K562 (cell line): Measurements from ENCODE around the gene BCL2L12. TPM values are rescaled to one million over a fixed set of nuclear protein-coding genes. Genes with fewer than 3 reads are reported as not detected.

Source experiments
- ATF1 ChIP-seq, 2 experiments: fragments of 450-650 bp in 1 of 2; IDR thresholded peaks; 2 replicates each; pipeline ENCODE4 v1.6.1; 2016; ENCODE audit warnings: missing compliant biosample characterization in 1 of 2, missing genetic modification characterization in 1 of 2
- CHAMP1 ChIP-seq: fragments of 450-650 bp; IDR thresholded peaks from 2 replicates; pipeline ENCODE4 v1.6.1; 2016; ENCODE audit warnings: mild to moderate bottlenecking
- DLX4 ChIP-seq: fragments of 250-450 bp; sonication (Bioruptor Pico); IDR thresholded peaks from 2 replicates; pipeline ENCODE4 v1.6.1; 2021; ENCODE audit warnings: mild to moderate bottlenecking
- DNMT1 ChIP-seq: fragments of 450-650 bp; IDR thresholded peaks from 2 replicates; pipeline ENCODE4 v1.6.1; 2016; ENCODE audit warnings: antibody characterized with exemption, mild to moderate bottlenecking
- EGR1 ChIP-seq: fragments of 450-650 bp; conservative IDR thresholded peaks from 2 replicates; pipeline ENCODE4 v1.6.1; 2017; ENCODE audit warnings: mild to moderate bottlenecking
- ELF1 ChIP-seq: fragments of 200-800 bp; sonication (Bioruptor generic); IDR thresholded peaks from 2 replicates; pipeline ENCODE4 v1.6.1; 2016; ENCODE audit warnings: missing genetic modification characterization, missing compliant biosample characterization
- GABPB1 ChIP-seq: sonication (generic); formaldehyde crosslinking; IDR thresholded peaks from 2 replicates; pipeline ENCODE4 v1.8.0; 2022; ENCODE audit warnings: mild to moderate bottlenecking, missing genetic modification reagents
- HINFP ChIP-seq: fragments of 450-650 bp; conservative IDR thresholded peaks from 2 replicates; pipeline ENCODE4 v1.6.1; 2016; ENCODE audit warnings: missing genetic modification characterization, low read depth, mild to moderate bottlenecking, control low read depth, missing compliant biosample characterization
- KLF6 ChIP-seq: fragments of 250-450 bp; sonication (Bioruptor Pico); IDR thresholded peaks from 2 replicates; pipeline ENCODE4 v1.4.0; 2020; ENCODE audit warnings: mild to moderate bottlenecking, moderate library complexity, borderline replicate concordance
- MTA3 ChIP-seq: fragments of 450-650 bp; formaldehyde crosslinking; IDR thresholded peaks from 2 replicates; pipeline ENCODE4 v1.6.1; 2017; ENCODE audit warnings: mild to moderate bottlenecking, borderline replicate concordance
- NFIC ChIP-seq: fragments of 450-650 bp; IDR thresholded peaks from 2 replicates; pipeline ENCODE4 v1.6.1; 2017; ENCODE audit warnings: mild to moderate bottlenecking, inconsistent platforms
- PHTF2 ChIP-seq: fragments of 250-450 bp; sonication (Bioruptor Pico); IDR thresholded peaks from 2 replicates; pipeline ENCODE4 v1.5.0; 2021; ENCODE audit warnings: mild to moderate bottlenecking
- PML ChIP-seq: IDR thresholded peaks from 2 replicates; pipeline ENCODE4 v1.6.1; 2012; ENCODE audit warnings: low read length, inconsistent platforms
- PPARD ChIP-seq: fragments of 250-450 bp; sonication (Bioruptor Pico); IDR thresholded peaks from 2 replicates; pipeline ENCODE4 v1.8.0; 2022; ENCODE audit warnings: inconsistent platforms, mild to moderate bottlenecking, moderate library complexity
- RHOXF2B ChIP-seq: fragments of 250-450 bp; sonication (Bioruptor Pico); conservative IDR thresholded peaks from 2 replicates; pipeline ENCODE4 v1.5.1; 2021
- SMAD4 ChIP-seq: fragments of 250-450 bp; sonication (Bioruptor Pico); conservative IDR thresholded peaks from 2 replicates; pipeline ENCODE4 v1.8.0; 2021; ENCODE audit warnings: inconsistent platforms, mild to moderate bottlenecking, moderate library complexity
- TAF1 ChIP-seq: IDR thresholded peaks from 2 replicates; pipeline ENCODE4 v1.6.1; 2011; ENCODE audit warnings: mild to moderate bottlenecking, low read length, moderate library complexity; ENCODE audit not compliant: insufficient read depth, control insufficient read depth, severe bottlenecking; ENCODE audit errors: extremely low read depth
- TFAM ChIP-seq: fragments of 250-450 bp; sonication (Bioruptor Pico); conservative IDR thresholded peaks from 2 replicates; pipeline ENCODE4 v1.5.0; 2021; ENCODE audit warnings: mild to moderate bottlenecking, moderate library complexity
- THRAP3 ChIP-seq: fragments of 450-650 bp; IDR thresholded peaks from 2 replicates; pipeline ENCODE4 v1.6.1; 2016; ENCODE audit warnings: mild to moderate bottlenecking, inconsistent platforms, borderline replicate concordance
- ZBTB33 ChIP-seq: sonication (generic); formaldehyde crosslinking; IDR thresholded peaks from 2 replicates; pipeline ENCODE4 v1.8.1; 2023; ENCODE audit warnings: mild to moderate bottlenecking, missing genetic modification reagents
- polyA plus RNA-seq, 8 experiments: library from polyadenylated mRNA; depleted of rRNA in 4 of 8; stranded (reverse) in 5 of 8; unstranded in 3 of 8; fragments of >200 nt; fragmentation: Nextera tagmentation in 2 of 8; fragmentation: Illumina TruSeq in 1 of 8; extraction: Ambion mirVana in 2 of 8; extraction: Trizol in 1 of 8; gene quantifications; 2 replicates each; pipeline versions ENCODE4 v1.2.1 to v1.2.3, GENCODE V29; 2011 to 2014; ENCODE audit warnings: inconsistent platforms in 1 of 8, missing spikeins in 1 of 8
- total RNA-seq, 7 experiments: library from RNA; depleted of rRNA in 6 of 7; stranded (reverse); fragments of >200 nt in 6 of 7; fragmentation: Illumina TruSeq in 2 of 7; extraction: Trizol in 2 of 7; gene quantifications; 2 replicates each; pipeline versions ENCODE4 v1.2.1 to v1.2.3, GENCODE V29; 2011 to 2021; ENCODE audit warnings: low replicate concordance in 1 of 7
- TF ChIP-seq, protein P1 (sequence below): sonication (generic); formaldehyde crosslinking; IDR thresholded peaks from 2 replicates; pipeline ENCODE4 v1.9.0; 2022; ENCODE audit warnings: mild to moderate bottlenecking, missing genetic modification reagents

BCL2L12 gene
- total and polyA plus RNA-seq, 9 of the 15 experiments (the other 6 are each of a cell fraction or from before 2014, with no cell fraction given): 7.4 to 263 (median 81.2) TPM

GRCh38 chr19:49664171-49665035 is 1.3 kb upstream of the BCL2L12 start (continued):
- TF ChIP-seq PPARD (CRISPR knock-in tag): no peak
- TF ChIP-seq HINFP (tag): no peak
- TF ChIP-seq TFAM (CRISPR knock-in tag): no peak
- no peak for TF ChIP-seq GABPB1
- TF ChIP-seq, protein P1, sequence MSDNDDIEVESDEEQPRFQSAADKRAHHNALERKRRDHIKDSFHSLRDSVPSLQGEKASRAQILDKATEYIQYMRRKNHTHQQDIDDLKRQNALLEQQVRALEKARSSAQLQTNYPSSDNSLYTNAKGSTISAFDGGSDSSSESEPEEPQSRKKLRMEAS (CRISPR knock-in tag): peak; percentile 43
- TF ChIP-seq ATF1 (CRISPR knock-in tag; IDR thresholded peaks at IDR 0.05): no peak
- TF ChIP-seq ATF1 (tag; IDR thresholded peaks at IDR 0.05): no peak; the same call in 1 of the 2 replicates
- no peak for TF ChIP-seq PML
- no peak for TF ChIP-seq THRAP3
- TF ChIP-seq TAF1: peak; percentile 13
- TF ChIP-seq SMAD4 (CRISPR knock-in tag): no peak
- TF ChIP-seq EGR1: 0 out of 2 replicates have a peak, but pooled peaks have one; percentile 33
- TF ChIP-seq DLX4 (CRISPR knock-in tag): no peak
- 0 out of 2 replicates have a peak, but pooled peaks have one; percentile 28 for TF ChIP-seq MTA3
- TF ChIP-seq ELF1 (tag): no peak
- TF ChIP-seq NFIC: peak; percentile 2; the same call in 1 of the 2 replicates
- TF ChIP-seq DNMT1: no peak
- no peak for TF ChIP-seq PHTF2 (CRISPR knock-in tag)
- no peak for TF ChIP-seq RHOXF2B (CRISPR knock-in tag)
- TF ChIP-seq ZBTB33: 0 out of 2 replicates have a peak, but pooled peaks have one; percentile 20
- no peak for TF ChIP-seq KLF6
- TF ChIP-seq CHAMP1: no peak
